ENCODE measurements around the gene TMEM151B. TPM values are rescaled to one million over a fixed set of nuclear protein-coding genes. Genes with fewer than 3 reads are reported as not detected.

TMEM151B gene
- total RNA-seq, 2 donors from 2014 or later: 0.09 to 1.1 TPM

GRCh38 chr6:44237021-44237812 lies 33.0 kb upstream of the TMEM151B start:
- H3K4me1 ChIP-seq (replicated peaks): peaks cover 15% of the 10 kb centered on the region
- peak; percentile 93 for DNase-seq (ENCODE audit: low spot score)
- intact Hi-C loops (cut with DNase I): loop anchor here (2.0 kb wide), 1 partner anchor 18 kb away; no protein-coding TSS in a partner anchor
- no peaks in the 10 kb centered on the region for H3K9me3 ChIP-seq
- peak overlapping the region; percentile 58 to 62 for H3K4me3 ChIP-seq
- WGBS: 21% methylated on average over 22 of the region's 22 CpGs
- TF ChIP-seq POLR2A (IDR thresholded peaks at IDR 0.05) (peak; percentile 93), POLR2AphosphoS5 (IDR thresholded peaks at IDR 0.05) (peak; percentile 89), CTCF (IDR thresholded peaks at IDR 0.05) (no peak)
- H3K36me3 ChIP-seq: no peaks in the 10 kb centered on the region
- H3K27ac ChIP-seq: peak overlapping the region; percentile 97 to 98
- no peaks in the 10 kb centered on the region for H3K27me3 ChIP-seq (replicated peaks; ENCODE audit: insufficient read depth)

GRCh38 chr6:44237813-44238433 lies 32.3 kb upstream of the TMEM151B start:
- H3K9me3 ChIP-seq: no peaks in the 10 kb centered on the region
- DNase-seq (ENCODE audit: low spot score): peak; percentile 79
- H3K4me1 ChIP-seq (replicated peaks): peaks cover 15% of the 10 kb centered on the region
- no peaks in the 10 kb centered on the region for H3K36me3 ChIP-seq
- WGBS: 3% methylated on average over 42 of the region's 42 CpGs
- H3K27ac ChIP-seq: peak overlapping the region; percentile 97 to 98
- peak overlapping the region; percentile 58 to 62 for H3K4me3 ChIP-seq
- H3K27me3 ChIP-seq (replicated peaks; ENCODE audit: insufficient read depth): no peaks in the 10 kb centered on the region
- intact Hi-C loops (cut with DNase I): loop anchor here (2.0 kb wide), 1 partner anchor 19 kb away; no protein-coding TSS in a partner anchor
- TF ChIP-seq POLR2AphosphoS5 (IDR thresholded peaks at IDR 0.05) (no peak), CTCF (IDR thresholded peaks at IDR 0.05) (peak; percentile 97 to 99 (median 99)), POLR2A (IDR thresholded peaks at IDR 0.05) (peak; percentile 6)

GRCh38 chr6:44238687-44239350 lies 31.4 kb upstream of the TMEM151B start:
- Histone ChIP-seq H3K27me3 (replicated peaks; ENCODE audit: insufficient read depth) (no peaks in the 10 kb centered on the region), H3K4me1 (replicated peaks) (peaks cover 15% of the 10 kb centered on the region), H3K4me3 (no peak overlapping the region), H3K27ac (no peak overlapping the region), H3K36me3 (no peaks in the 10 kb centered on the region), H3K9me3 (no peaks in the 10 kb centered on the region)
- 88% methylated on average over 7 of the region's 7 CpGs for WGBS
- intact Hi-C loops (cut with DNase I): no loop called here
- no peak for TF ChIP-seq CTCF (IDR thresholded peaks at IDR 0.05)
- no peak for TF ChIP-seq POLR2A (IDR thresholded peaks at IDR 0.05)
- TF ChIP-seq POLR2AphosphoS5 (IDR thresholded peaks at IDR 0.05): no peak
- no peak for DNase-seq (ENCODE audit: low spot score)

- no peak for TF ChIP-seq POLR2A (IDR thresholded peaks at IDR 0.05)
- TF ChIP-seq POLR2AphosphoS5 (IDR thresholded peaks at IDR 0.05): no peak
- no peak for TF ChIP-seq CTCF (IDR thresholded peaks at IDR 0.05)
- Histone ChIP-seq H3K9me3 (no peaks in the 10 kb centered on the region), H3K4me3 (no peak overlapping the region), H3K27ac (no peak overlapping the region), H3K27me3 (replicated peaks; ENCODE audit: insufficient read depth) (no peaks in the 10 kb centered on the region), H3K36me3 (no peaks in the 10 kb centered on the region), H3K4me1 (replicated peaks) (no peaks in the 10 kb centered on the region)
- intact Hi-C loops (cut with DNase I): no loop called here
- no peak for DNase-seq (ENCODE audit: low spot score)
- 97% methylated on average over 7 of the region's 7 CpGs for WGBS
Observed at GRCh38 chr6:44243345-44243744, 26.9 kb upstream of the TMEM151B start.
